Activated naive CD4-positive, alpha-beta T cell (primary cell): ENCODE measurements around the gene DLG3.
"Not testable (repeated sequence)": the region's sequence is repeated elsewhere in the genome, so short reads cannot be mapped to it uniquely, and the experiment has no call there.

Source experiments
- DNase-seq, 4 experiments: peaks; one replicate each; lab custom pipeline; 2025; lab: John Stamatoyannopoulos, UW

Gene DLG3

GRCh38 chrX:70444326-70444945 lies at the start of gene DLG3:
Gene DLG3 (plus strand): TSS chrX:70444835. CDS start chrX:70445202, 367 bp downstream.
- DNase-seq, result no peak

DNA sequence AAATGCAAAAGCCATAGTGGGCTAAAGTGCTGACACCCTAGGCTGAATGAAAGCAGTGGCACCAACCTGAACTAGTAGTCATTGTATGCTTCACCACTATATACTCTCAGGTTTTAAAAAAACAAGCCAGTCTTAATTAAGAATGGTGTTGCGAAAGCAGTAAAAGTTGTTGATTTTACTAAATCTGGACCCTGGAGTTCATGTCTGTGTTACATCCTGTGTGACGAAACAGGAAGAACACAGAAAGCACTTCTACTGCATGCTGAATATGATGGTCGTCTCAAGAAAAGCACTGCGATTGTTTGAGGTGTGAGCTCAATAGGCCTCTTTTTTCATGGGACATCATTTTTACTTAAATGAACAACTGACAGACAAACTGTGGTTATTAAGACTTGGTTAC lies 45.7 kb upstream of the DLG3 start:
- no peak for DNase-seq

GRCh38 chrX:70400181-70400580 lies 44.5 kb upstream of the DLG3 start:
- DNase-seq, result not testable (repeated sequence)

- DNase-seq, result no peak
These were observed 41.9 kb upstream of the DLG3 start for GRCh38 chrX:70402721-70403120.

- no peak for DNase-seq
These were observed 39.6 kb upstream of the DLG3 start for GRCh38 chrX:70405003-70405402.

GRCh38 chrX:70410921-70411320 lies 33.7 kb upstream of the DLG3 start:
- no peak for DNase-seq

GRCh38 chrX:70411475-70411874 lies 33.2 kb upstream of the DLG3 start:
- DNase-seq, result no peak

GRCh38 chrX:70421618-70422017 lies 23.0 kb upstream of the DLG3 start:
- no peak for DNase-seq

GRCh38 chrX:70422851-70423341 lies 21.7 kb upstream of the DLG3 start, which contains the start of gene GDPD2:
Gene GDPD2 (plus strand): TSS chrX:70423314. CDS start chrX:70424985, 1,671 bp downstream.
- no peak for DNase-seq

- no peak for DNase-seq
These were observed 20.5 kb upstream of the DLG3 start for GRCh38 chrX:70423936-70424675.

DNA sequence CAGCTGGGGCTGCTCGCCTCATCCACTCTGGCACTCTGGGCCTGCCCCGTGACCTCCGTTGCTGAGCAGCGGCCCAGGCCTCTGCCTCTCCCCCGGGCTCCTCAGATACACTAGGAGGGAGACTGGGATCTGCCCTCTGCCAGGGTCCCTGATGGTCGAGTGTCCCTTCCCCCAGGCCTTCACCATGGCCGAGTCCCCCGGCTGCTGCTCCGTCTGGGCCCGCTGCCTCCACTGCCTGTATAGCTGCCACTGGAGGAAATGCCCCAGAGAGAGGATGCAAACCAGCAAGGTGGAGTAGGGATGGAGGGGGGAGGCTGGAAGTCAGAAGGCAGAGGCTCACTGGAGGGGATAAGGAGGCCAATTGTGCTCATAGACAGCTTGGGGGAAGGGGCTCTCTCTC lies 19.8 kb upstream of the DLG3 start:
- DNase-seq, result no peak

DNA sequence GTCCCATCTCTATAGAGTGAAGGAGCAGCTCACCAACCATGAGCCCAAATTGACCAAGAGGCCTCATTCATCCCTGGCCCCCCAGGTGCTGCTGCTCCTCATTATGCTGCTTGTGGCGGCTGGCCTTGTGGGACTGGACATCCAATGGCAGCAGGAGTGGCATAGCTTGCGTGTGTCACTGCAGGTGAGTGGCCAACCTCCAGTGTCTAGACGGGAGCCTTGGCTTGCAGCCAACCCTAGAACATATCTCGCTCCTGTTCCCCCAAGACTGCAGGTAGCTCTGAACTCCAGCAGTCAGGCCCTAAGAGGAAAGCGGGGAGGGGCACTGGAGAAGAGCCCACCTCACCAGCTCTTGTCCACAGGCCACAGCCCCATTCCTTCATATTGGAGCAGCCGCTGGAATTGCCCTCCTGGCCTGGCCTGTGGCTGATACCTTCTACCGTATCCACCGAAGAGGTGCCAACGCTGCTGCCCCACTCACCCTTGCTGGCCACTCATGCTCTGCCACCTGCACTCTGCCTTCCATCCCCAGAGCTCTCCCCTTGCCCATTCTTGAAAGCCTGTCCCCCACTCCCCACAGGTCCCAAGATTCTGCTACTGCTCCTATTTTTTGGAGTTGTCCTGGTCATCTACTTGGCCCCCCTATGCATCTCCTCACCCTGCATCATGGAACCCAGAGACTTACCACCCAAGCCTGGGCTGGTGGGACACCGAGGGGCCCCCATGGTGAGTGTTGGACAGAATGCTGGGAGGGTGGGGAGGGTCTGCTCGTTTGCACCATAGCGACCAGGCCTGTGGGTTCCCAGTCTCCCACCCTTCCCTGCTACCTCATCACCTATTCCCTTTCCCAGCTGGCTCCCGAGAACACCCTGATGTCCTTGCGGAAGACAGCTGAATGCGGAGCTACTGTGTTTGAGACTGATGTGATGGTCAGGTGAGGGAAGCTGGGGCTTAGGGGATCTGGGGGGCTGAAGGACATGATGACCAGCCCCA lies 18.1 kb upstream of the DLG3 start:
- no peak for DNase-seq

DNA sequence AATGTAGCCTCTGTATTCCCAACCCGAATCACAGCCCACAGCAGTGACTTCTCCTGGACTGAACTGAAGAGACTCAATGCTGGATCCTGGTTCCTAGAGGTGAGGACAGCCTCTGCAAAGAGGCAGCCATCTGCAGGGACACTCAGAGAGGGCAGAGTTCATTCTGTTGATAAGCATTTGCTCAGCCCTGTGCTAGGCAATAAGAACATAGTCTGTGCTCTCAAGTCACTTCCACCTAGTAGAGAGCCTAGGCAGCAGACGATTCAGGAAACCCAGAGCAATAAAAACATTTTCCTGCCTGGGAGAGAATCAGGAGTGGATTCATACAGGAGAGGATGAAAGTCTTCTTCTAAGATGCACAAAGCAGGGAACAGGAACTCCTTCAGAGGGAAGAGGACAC lies 17.3 kb upstream of the DLG3 start:
- DNase-seq, result no peak

DNA sequence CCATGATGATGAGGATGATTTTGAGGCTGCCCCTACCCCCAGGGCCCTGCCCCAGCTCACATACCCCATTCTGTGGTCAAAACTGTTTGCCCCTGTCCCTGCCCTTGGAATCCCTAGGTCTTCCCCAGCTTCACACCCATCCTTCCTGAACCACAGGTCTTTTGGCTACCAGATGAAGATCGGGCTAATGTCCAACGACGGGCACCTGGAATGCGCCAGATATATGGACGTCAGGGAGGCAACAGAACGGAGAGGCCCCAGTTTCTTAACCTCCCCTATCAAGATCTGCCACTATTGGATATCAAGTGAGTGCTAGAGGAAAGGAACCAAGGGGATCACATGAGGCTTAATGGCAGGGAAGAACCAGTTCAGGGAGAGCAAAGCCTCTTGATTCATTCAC lies 14.9 kb upstream of the DLG3 start:
- no peak for DNase-seq

DNA sequence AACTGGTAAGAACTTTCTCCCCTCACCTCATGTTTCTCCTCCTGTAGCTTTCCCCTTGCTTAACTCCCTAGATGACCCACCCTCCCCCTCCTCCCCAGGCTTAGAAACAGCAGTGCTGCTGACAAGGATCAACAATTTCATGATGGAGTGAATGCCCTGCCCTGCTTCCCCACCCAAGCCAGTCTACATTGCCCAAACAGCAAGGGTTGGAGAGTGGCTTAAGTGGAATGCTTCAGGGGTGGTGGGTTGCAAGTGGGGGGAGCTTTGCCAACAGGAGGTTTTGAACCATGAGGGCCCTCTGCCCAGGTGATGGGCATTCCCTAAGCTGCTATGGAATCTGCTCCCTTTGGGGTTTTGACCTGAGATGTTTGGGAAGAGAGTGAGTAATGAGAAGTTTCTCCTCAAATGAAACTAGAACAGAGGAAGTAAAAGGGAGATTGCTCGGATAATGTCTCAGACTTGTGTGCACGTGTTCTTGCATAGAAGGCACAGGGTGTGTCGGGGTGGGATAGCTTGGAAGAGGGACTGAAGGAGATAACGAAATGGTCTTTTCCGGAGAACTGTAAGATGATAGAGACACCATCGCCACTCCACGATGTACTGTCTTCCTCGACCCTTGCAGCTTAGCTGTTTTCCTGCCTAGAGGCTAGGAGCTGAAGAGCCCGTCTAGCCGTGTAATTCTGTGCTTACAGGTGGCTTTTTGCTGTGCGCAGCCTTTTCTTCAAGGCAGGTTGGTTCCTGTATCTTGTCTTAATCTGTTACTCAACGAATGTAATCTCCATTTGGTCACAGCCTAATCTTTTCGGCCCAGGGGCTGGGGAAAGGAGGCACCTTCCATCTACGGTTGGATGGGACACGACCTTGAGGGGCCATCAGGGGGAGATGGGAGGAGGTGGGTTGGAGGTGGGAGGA lies 11.4 kb upstream of the DLG3 start:
- DNase-seq, result no peak

- peak; percentile 19 to 61 (median 40) for DNase-seq
These were observed 10.7 kb upstream of the DLG3 start for GRCh38 chrX:70433848-70434351.

- peak in 1 of 4 experiments; percentile 26 for DNase-seq
These were observed 10.2 kb upstream of the DLG3 start for GRCh38 chrX:70434352-70434866.

GRCh38 chrX:70434914-70435586 lies 9.6 kb upstream of the DLG3 start:
- DNase-seq, result no peak

- no peak for DNase-seq
These were observed 8.3 kb upstream of the DLG3 start for GRCh38 chrX:70436343-70436742.

- DNase-seq, result no peak
These were observed 7.6 kb upstream of the DLG3 start for GRCh38 chrX:70437011-70437410.
